Muscle layer of duodenum (tissue), 2 donors: ENCODE measurements around the gene TRIM71.

ENCODE experiments used
- H3K27ac ChIP-seq: one replicate; pipeline ENCODE4 v1.7.0; 2013; ENCODE audit warnings: mild to moderate bottlenecking, low read length
- H3K27me3 ChIP-seq: one replicate; pipeline ENCODE4 v1.7.0; 2013; ENCODE audit warnings: low read depth, mild to moderate bottlenecking, control low read depth, low read length
- H3K36me3 ChIP-seq, 2 donors: one replicate each; pipeline ENCODE4 v1.7.0; 2013; ENCODE audit warnings: low read length in 2 of 2, control low read depth in 1 of 2, mild to moderate bottlenecking in 1 of 2; ENCODE audit not compliant: insufficient read depth in 2 of 2, control insufficient read depth in 1 of 2
- H3K4me1 ChIP-seq, 2 donors: one replicate each; pipeline ENCODE4 v1.7.0; 2013; ENCODE audit warnings: low read length in 2 of 2, mild to moderate bottlenecking in 2 of 2, control low read depth in 1 of 2, moderate library complexity in 1 of 2; ENCODE audit not compliant: insufficient read depth in 2 of 2, control insufficient read depth in 1 of 2
- H3K4me3 ChIP-seq, 2 donors: one replicate each; pipeline ENCODE4 v1.7.0; 2013; ENCODE audit warnings: low read length in 2 of 2, low read depth in 1 of 2, mild to moderate bottlenecking in 1 of 2
- H3K9me3 ChIP-seq, 2 donors: one replicate each; pipeline ENCODE4 v1.7.0; 2013; ENCODE audit warnings: low read length in 2 of 2, control low read depth in 1 of 2, mild to moderate bottlenecking in 1 of 2; ENCODE audit not compliant: control insufficient read depth in 1 of 2
- donor health status: healthy.

The TRIM71 gene

GRCh38 chr3:32883817-32884216 lies 66.0 kb downstream of the TRIM71 start:
- no peaks in the 10 kb centered on the region for H3K9me3 ChIP-seq
- no peak overlapping the region for H3K27ac ChIP-seq
- no peaks in the 10 kb centered on the region for H3K36me3 ChIP-seq
- H3K4me3 ChIP-seq, result no peak overlapping the region
- H3K4me1 ChIP-seq, result no peaks in the 10 kb centered on the region
- no peaks in the 10 kb centered on the region for H3K27me3 ChIP-seq

GRCh38 chr3:32884591-32884990 lies 66.8 kb downstream of the TRIM71 start:
- Histone ChIP-seq H3K4me3 (no peak overlapping the region), H3K9me3 (no peaks in the 10 kb centered on the region), H3K27ac (no peak overlapping the region), H3K4me1 (no peaks in the 10 kb centered on the region), H3K36me3 (no peaks in the 10 kb centered on the region), H3K27me3 (no peaks in the 10 kb centered on the region)

DNA sequence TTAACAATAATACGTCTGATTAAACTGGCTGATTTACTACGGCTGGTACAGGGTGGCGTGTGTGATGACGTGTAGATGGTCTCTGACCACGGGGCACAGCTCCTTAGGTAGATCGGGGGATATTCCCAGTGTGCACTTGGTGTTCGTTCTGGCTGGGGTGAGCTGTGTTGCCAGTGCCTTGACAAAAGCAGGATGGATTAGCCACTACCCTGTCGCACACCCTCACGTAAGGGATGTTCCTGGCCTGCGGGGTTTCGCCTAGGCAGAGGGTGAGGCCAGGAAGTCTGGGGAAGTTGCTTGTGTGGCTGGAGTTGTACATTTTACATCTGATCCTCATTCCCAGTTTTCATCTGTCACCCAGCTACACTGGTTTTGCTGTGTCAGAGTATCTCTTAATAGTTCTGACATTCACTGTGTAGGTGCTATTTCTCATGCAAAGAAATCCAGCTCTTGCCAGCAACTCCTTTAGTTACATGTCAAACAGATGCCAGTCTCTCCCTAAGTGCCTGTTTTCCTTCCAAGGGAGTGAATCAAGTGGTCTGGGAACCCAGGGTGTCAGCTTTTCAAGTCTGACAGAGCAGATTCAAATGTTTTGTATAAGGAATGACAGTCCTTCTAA lies 67.6 kb downstream of the TRIM71 start:
- H3K4me1 ChIP-seq, result no peaks in the 10 kb centered on the region
- no peaks in the 10 kb centered on the region for H3K27me3 ChIP-seq
- H3K36me3 ChIP-seq, result no peaks in the 10 kb centered on the region
- no peak overlapping the region for H3K27ac ChIP-seq
- H3K9me3 ChIP-seq, result no peaks in the 10 kb centered on the region
- no peak overlapping the region for H3K4me3 ChIP-seq

GRCh38 chr3:32886296-32886695 lies 68.5 kb downstream of the TRIM71 start:
- H3K4me3 ChIP-seq, result no peak overlapping the region
- no peaks in the 10 kb centered on the region for H3K4me1 ChIP-seq
- H3K27ac ChIP-seq, result no peak overlapping the region
- no peaks in the 10 kb centered on the region for H3K27me3 ChIP-seq
- no peaks in the 10 kb centered on the region for H3K36me3 ChIP-seq
- H3K9me3 ChIP-seq, result no peaks in the 10 kb centered on the region

- no peaks in the 10 kb centered on the region for H3K27me3 ChIP-seq
- no peaks in the 10 kb centered on the region for H3K36me3 ChIP-seq
- no peaks in the 10 kb centered on the region for H3K9me3 ChIP-seq
- H3K27ac ChIP-seq, result no peak overlapping the region
- no peaks in the 10 kb centered on the region for H3K4me1 ChIP-seq
- no peak overlapping the region for H3K4me3 ChIP-seq
These were observed 69.1 kb downstream of the TRIM71 start for GRCh38 chr3:32886911-32887310.

DNA sequence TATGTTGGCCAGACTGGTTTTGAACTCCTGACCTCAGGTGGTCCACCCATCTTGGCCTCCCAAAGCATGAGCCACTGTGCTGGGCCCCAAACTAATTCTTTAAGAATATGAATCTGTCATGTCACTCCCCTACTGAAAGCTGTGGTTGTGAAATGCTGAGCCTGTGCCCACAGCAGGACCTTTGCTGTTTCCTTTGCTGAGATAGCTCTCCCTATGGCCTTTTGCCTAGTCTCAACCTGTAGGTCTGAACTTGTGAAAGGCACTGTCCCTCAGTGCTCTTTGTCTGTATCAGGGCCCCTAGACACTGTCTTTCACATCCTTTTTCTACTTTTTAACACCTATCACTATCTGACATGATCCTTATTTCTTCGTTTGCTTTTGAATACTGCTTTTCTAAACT lies 70.9 kb downstream of the TRIM71 start:
- Histone ChIP-seq H3K27me3 (no peaks in the 10 kb centered on the region), H3K36me3 (no peaks in the 10 kb centered on the region)

DNA sequence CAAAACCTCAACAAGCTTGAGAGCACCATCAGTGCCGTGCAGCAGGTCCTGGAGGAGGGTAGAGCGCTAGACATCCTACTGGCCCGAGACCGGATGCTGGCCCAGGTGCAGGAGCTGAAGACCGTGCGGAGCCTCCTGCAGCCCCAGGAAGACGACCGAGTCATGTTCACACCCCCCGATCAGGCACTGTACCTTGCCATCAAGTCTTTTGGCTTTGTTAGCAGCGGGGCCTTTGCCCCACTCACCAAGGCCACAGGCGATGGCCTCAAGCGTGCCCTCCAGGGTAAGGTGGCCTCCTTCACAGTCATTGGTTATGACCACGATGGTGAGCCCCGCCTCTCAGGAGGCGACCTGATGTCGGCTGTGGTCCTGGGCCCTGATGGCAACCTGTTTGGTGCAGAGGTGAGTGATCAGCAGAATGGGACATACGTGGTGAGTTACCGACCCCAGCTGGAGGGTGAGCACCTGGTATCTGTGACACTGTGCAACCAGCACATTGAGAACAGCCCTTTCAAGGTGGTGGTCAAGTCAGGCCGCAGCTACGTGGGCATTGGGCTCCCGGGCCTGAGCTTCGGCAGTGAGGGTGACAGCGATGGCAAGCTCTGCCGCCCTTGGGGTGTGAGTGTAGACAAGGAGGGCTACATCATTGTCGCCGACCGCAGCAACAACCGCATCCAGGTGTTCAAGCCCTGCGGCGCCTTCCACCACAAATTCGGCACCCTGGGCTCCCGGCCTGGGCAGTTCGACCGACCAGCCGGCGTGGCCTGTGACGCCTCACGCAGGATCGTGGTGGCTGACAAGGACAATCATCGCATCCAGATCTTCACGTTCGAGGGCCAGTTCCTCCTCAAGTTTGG lies 72.9 kb downstream of the TRIM71 start:
- Histone ChIP-seq H3K4me3 (no peak overlapping the region), H3K36me3 (no peaks in the 10 kb centered on the region), H3K27me3 (no peaks in the 10 kb centered on the region), H3K27ac (no peak overlapping the region), H3K9me3 (no peaks in the 10 kb centered on the region), H3K4me1 (no peaks in the 10 kb centered on the region)

More for the DNA sequence above, 70.9 kb downstream of the TRIM71 start:
- Histone ChIP-seq H3K27ac (no peak overlapping the region), H3K4me3 (no peak overlapping the region), H3K4me1 (no peaks in the 10 kb centered on the region), H3K9me3 (no peaks in the 10 kb centered on the region)

- no peak overlapping the region for H3K27ac ChIP-seq
- H3K4me1 ChIP-seq, result no peaks in the 10 kb centered on the region
- H3K9me3 ChIP-seq, result no peaks in the 10 kb centered on the region
- no peaks in the 10 kb centered on the region for H3K27me3 ChIP-seq
- no peak overlapping the region for H3K4me3 ChIP-seq
- no peaks in the 10 kb centered on the region for H3K36me3 ChIP-seq
These were observed 73.6 kb downstream of the TRIM71 start for GRCh38 chr3:32891365-32891764.

GRCh38 chr3:32892625-32893598 lies 75.1 kb downstream of the TRIM71 start:
- H3K27me3 ChIP-seq, result no peaks in the 10 kb centered on the region
- H3K36me3 ChIP-seq, result no peaks in the 10 kb centered on the region
- H3K4me3 ChIP-seq, result no peak overlapping the region
- H3K27ac ChIP-seq, result no peak overlapping the region
- H3K4me1 ChIP-seq, result no peaks in the 10 kb centered on the region
- H3K9me3 ChIP-seq, result no peaks in the 10 kb centered on the region

DNA sequence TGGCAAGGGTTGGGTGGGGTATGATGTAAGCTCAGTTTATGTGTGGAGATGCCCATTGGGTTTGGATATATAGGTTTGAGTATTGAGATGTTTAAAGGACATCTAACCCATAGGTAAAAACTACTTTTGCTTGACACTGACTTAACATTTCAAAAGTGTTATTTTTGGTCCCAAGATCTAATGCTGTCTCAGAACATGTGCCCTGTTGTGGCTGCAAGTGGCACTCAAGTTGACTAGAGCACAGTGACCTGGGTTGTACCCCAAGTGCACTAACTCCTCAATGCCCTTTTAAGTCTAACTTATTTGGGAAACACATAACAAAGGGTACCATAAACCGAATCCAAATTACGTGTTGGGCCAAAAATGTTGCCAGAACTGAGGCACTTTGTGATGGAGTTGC lies 77.2 kb downstream of the TRIM71 start:
- no peak overlapping the region for H3K4me3 ChIP-seq
- H3K27me3 ChIP-seq, result no peaks in the 10 kb centered on the region
- H3K9me3 ChIP-seq, result no peaks in the 10 kb centered on the region
- H3K4me1 ChIP-seq, result no peaks in the 10 kb centered on the region
- H3K27ac ChIP-seq, result no peak overlapping the region
- H3K36me3 ChIP-seq, result no peaks in the 10 kb centered on the region

- Histone ChIP-seq H3K27ac (no peak overlapping the region), H3K4me1 (no peaks in the 10 kb centered on the region), H3K4me3 (no peak overlapping the region), H3K27me3 (no peaks in the 10 kb centered on the region), H3K36me3 (no peaks in the 10 kb centered on the region), H3K9me3 (no peaks in the 10 kb centered on the region)
These were observed 77.9 kb downstream of the TRIM71 start for GRCh38 chr3:32895701-32896100.
